ENCODE results near the gene SLC25A30. TPM values are rescaled to one million over a fixed set of nuclear protein-coding genes. Genes with fewer than 3 reads are reported as not detected.

SLC25A30 gene
- total and polyA plus RNA-seq, 8 donors, result 15.2 to 25.1 (median 17.9) TPM

DNA sequence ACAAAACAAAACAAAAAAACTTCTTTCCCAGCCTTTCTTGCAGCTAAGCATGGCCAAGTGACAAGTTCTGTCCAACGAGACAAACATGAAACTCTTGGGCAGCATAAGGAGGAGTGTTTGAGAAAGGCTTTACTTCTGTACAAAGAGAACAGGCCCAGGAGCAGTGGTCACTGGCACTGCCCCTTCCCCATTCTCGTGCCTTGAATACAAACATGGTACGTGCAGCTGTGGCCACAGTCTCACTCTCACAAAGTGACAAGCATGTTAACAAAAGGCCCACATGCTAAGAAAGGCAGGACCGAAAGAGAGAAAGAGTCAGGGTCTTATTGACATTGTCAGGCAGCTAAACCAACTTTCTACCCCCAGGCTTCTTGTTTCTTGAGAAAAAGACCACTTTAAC lies 19.8 kb upstream of the SLC25A30 start:
- Histone ChIP-seq H3K4me3 (no peak overlapping the region), H3K4me1 (peaks cover 0 to 9% of the 10 kb centered on the region in 2 donors), H3K27me3 (no peaks in the 10 kb centered on the region), H3K27ac (no peak overlapping the region), H3K9me3 (no peaks in the 10 kb centered on the region), H3K36me3 (no peaks in the 10 kb centered on the region)
- TF ChIP-seq, protein P1, sequence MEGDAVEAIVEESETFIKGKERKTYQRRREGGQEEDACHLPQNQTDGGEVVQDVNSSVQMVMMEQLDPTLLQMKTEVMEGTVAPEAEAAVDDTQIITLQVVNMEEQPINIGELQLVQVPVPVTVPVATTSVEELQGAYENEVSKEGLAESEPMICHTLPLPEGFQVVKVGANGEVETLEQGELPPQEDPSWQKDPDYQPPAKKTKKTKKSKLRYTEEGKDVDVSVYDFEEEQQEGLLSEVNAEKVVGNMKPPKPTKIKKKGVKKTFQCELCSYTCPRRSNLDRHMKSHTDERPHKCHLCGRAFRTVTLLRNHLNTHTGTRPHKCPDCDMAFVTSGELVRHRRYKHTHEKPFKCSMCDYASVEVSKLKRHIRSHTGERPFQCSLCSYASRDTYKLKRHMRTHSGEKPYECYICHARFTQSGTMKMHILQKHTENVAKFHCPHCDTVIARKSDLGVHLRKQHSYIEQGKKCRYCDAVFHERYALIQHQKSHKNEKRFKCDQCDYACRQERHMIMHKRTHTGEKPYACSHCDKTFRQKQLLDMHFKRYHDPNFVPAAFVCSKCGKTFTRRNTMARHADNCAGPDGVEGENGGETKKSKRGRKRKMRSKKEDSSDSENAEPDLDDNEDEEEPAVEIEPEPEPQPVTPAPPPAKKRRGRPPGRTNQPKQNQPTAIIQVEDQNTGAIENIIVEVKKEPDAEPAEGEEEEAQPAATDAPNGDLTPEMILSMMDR (IDR thresholded peaks at IDR 0.05), result no peak
- intact Hi-C loops (cut with DNase I), result no loop called here
- no peak for ATAC-seq
- no peak for DNase-seq

DNA sequence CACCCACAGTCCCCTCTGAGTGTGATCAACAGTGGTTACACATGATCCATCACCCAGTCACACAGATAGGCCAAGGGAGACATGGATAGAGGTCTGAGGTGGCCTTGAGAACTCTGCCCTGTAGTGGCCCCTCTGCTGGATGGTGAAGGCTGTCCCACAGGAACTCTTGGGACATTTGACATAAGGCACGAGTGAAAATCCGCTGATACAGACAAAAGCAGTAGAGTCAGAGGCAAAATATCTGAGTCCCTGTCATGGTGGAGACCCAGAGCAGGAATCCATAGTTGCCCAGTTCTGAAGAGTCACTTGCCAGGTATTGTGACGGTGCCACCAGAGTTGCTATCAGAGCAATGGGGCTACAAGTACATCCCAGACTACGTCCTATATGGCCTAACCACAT lies 18.8 kb upstream of the SLC25A30 start:
- TF ChIP-seq, protein P1 (IDR thresholded peaks at IDR 0.05), result no peak
- no peak for ATAC-seq

DNA sequence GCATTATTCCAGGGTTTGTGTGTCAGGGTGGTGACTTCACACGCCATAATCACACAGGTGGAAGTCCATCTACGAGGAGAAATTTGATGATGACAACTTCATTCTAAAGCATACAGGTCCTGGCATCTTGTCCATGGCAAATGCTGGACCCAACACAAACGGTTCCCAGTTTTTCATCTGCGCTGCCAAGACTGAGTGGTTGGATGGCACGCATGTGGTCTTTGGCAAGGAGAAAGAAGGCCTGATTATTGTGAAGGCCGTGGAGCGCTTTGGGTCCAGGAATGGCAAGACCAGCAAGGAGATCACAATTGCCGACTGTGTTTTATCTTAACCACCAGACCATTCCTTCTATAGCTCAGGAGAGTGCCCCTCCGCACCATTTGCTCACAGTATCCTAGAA lies 18.2 kb upstream of the SLC25A30 start:
- TF ChIP-seq, protein P1 (IDR thresholded peaks at IDR 0.05), result no peak
- no peak overlapping the region for H3K27ac ChIP-seq
- H3K36me3 ChIP-seq, result no peaks in the 10 kb centered on the region
- DNase-seq (no peak), ATAC-seq (no peak)
- H3K27me3 ChIP-seq, result no peaks in the 10 kb centered on the region
- peaks cover 0 to 4% of the 10 kb centered on the region in 2 donors for H3K4me1 ChIP-seq
- no peaks in the 10 kb centered on the region for H3K9me3 ChIP-seq
- H3K4me3 ChIP-seq, result no peak overlapping the region
- intact Hi-C loops (cut with DNase I), result no loop called here

More for the DNA sequence above, 18.8 kb upstream of the SLC25A30 start:
- H3K36me3 ChIP-seq, result no peaks in the 10 kb centered on the region
- intact Hi-C loops (cut with DNase I), result no loop called here
- H3K9me3 ChIP-seq, result no peaks in the 10 kb centered on the region
- H3K4me3 ChIP-seq, result no peak overlapping the region
- peaks cover 0 to 9% of the 10 kb centered on the region in 2 donors for H3K4me1 ChIP-seq
- no peaks in the 10 kb centered on the region for H3K27me3 ChIP-seq
- DNase-seq, result no peak
- no peak overlapping the region for H3K27ac ChIP-seq

DNA sequence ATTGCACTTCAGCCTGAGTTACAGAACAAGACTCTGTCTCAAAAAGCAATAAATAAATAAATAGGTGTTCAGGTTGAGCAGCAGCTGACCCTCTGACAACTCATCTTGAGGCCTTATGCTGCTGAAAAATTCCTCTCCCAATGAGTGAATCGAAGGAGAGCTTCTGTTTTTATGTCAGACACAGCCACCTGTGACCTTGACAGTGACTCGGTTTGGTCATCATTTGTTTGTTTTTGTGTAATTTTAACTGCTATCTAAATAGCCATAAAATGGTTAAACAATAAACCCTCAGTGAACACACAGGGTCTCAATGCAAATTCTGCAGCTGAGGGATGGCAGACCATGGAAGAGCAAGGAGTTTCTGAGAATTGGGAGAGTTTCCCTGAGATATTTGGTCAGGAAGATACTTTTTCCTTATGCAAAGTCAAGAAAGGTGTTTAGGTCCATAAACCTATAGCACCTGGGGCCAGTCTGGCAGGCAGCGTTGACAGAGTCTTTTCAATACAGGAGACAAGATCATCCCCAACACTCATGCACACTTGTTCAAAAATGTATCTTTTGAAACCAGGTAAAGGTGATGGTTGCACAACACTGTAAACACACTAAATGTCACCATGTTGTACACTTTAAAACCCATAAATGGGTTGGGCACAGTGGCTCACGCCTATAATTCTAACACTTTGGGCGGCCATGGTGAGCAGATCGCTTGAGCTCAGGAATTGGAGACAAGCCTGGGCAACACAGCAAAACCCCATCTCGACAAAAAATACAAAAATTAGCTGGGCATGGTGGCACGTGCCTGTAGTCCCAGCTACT lies 16.6 kb upstream of the SLC25A30 start:
- intact Hi-C loops (cut with DNase I), result no loop called here
- DNase-seq, result no peak

DNA sequence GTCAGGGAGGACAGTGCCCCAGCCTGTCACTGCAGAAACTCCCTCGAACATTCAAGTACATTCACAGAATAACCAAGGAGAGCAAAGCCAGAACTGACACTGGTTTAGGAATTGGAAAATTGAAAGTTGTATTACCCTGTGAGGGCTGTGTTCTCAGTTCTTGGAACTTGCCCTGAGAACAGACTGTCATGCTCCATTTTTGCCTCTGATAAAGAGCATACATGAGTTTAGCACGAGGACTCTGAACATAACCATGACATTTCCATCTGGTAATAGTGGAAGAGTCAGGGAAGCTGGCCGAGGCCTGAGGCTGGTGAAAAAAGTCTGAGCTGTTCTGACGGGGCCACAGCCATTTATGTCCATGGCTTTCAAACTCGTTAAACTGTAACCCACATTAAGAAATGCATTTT lies 15.2 kb upstream of the SLC25A30 start:
- ATAC-seq (no peak), DNase-seq (no peak)
- no peaks in the 10 kb centered on the region for H3K36me3 ChIP-seq
- H3K4me3 ChIP-seq, result no peak overlapping the region
- TF ChIP-seq, protein P1 (IDR thresholded peaks at IDR 0.05), result no peak
- no peaks in the 10 kb centered on the region for H3K9me3 ChIP-seq
- H3K27ac ChIP-seq, result no peak overlapping the region
- intact Hi-C loops (cut with DNase I), result no loop called here
- no peaks in the 10 kb centered on the region for H3K4me1 ChIP-seq
- no peaks in the 10 kb centered on the region for H3K27me3 ChIP-seq

More for the DNA sequence above, 16.6 kb upstream of the SLC25A30 start:
- TF ChIP-seq, protein P1 (IDR thresholded peaks at IDR 0.05), result no peak
- Histone ChIP-seq H3K36me3 (no peaks in the 10 kb centered on the region), H3K4me1 (no peaks in the 10 kb centered on the region), H3K27ac (no peak overlapping the region), H3K27me3 (no peaks in the 10 kb centered on the region), H3K9me3 (no peaks in the 10 kb centered on the region), H3K4me3 (no peak overlapping the region)
- ATAC-seq, result no peak

Measured in left lung (tissue), 10 donors.